ENCODE data around the gene ORC5.
A peak's percentile ranks its signal among the peaks of the same experiment; 100 is the strongest.
"Not testable (repeated sequence)": the region's sequence is repeated elsewhere in the genome, so short reads cannot be mapped to it uniquely, and the experiment has no call there.

ORC5 gene

DNA sequence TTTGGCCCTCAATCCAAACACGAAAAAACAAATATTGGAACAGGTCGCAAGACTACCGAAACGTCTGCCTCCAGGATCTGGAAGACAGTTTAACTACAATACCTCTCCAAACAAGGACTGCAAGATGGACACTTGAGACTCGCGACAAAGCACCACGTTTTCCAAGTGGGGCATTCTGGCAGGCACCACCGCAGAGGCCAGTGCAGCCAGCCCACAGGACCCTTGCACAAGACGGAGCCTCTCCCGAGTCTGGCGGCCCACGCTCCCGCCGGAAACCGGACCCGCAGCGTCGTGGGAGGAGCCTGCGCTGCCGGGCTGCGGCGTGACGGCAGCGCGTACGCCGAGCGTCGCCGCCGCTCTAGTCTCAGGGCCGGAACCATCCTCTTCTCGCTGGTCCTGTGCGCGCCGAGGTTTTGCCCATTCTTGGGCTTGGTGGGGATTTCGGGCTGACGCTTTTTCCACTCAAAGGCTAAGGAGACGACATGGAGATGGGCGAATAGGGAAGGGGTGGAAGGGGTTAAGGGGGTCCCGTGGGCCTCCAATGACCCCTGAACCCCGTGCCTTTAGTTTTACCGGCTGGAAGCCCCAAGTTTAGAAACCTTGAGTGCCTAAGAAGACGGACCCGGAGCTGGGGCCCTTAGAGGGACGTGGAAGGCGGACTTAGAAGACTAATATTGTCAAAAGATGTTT lies at the start of gene ORC5:
Gene ORC5, minus strand, starts transcription at position 283 of the 690 bp plus-strand sequence. Its CDS starts 109 bp downstream, at position 174.
- peak; percentile 57 for DNase-seq

DNA sequence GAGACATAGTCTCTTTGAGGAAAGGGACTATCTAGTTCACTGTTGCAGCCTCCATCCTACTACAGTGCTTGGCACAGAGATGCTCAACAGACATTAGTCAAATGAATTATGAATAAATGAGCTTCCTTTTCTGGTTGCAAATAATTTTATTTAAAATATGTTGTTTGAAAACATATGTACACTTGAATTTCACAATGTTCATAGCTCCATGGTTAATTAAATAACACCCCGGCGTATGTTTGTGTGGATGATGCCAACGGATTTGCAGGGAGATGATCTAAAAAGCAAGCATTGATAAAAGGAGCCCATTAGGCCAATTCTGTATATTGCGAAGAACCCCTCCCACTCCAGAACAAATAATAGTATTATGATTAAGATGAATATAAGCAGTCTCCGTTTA lies 47.8 kb upstream of the ORC5 start:
- no peak for DNase-seq

DNA sequence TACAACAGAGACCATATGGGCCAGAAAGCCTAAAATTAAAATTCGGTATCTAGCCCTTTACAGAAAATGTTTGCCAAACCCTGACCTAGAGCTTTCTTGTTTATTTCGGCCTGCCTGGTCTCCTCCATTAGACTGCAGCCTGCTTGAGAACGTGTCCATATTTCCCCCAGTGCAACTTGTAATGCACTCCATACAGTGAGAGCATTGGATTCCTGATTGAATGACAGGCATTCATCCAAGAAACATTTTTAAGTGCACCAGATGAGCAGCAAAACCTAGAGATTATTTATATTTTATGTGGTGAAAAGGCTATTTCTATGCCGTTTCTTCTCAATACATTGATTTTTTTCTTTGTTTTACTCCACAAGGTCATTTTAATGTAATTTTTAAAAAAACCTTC lies 47.4 kb upstream of the ORC5 start:
- no peak for DNase-seq

DNA sequence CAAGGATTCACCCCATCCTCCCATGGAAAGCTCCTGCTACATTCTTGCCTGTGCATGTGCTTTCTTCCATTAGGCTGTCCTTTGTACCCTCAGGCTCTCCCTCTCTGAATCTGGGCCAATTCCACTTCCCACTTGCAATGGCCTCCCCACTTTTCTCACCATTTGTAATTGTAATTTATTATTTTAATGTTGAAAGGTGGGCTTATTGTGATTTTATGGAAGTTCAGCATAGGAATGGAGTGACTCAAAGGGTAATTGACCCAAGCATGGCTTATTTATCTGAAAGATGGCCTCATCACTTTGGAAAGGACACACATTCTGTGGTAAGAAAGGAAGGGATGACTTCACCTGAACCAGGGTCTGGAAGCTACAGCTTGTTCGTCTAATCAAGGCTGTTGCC lies 46.9 kb upstream of the ORC5 start:
- DNase-seq: no peak

DNA sequence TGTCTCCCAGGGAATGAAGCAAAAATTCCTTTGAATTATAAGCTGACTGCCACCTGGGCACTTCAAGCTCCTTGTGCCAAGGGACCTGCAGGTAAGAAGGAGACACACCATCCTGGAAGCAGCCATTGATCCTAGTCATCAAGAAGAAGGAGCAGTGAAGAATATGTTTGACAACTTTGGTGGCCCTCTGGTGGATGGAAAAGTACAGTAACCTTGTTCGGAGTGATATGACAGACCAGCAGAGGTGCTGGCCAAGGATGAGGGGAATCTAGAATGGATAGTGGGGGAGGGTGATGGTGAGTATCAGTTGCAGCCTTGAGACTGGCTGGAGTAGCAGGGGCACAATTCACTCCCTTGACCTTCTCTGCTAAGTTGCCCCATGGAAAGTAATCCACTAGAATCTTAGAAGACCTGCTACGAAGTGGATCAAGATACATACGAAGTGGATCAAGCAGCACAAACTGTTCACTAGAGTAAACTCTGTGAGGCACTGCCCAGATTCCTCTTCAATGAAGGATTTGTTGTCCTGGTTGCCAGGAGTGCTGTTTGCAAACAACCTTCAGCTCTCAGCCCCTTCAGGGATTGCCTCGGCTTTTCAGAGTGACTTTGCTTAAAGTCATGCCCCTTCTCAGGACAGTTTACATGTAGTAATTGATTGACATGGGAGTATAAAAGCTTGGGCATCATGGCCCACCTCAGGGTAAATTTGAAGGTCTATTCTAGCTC lies 44.8 kb upstream of the ORC5 start:
- no peak for DNase-seq

DNA sequence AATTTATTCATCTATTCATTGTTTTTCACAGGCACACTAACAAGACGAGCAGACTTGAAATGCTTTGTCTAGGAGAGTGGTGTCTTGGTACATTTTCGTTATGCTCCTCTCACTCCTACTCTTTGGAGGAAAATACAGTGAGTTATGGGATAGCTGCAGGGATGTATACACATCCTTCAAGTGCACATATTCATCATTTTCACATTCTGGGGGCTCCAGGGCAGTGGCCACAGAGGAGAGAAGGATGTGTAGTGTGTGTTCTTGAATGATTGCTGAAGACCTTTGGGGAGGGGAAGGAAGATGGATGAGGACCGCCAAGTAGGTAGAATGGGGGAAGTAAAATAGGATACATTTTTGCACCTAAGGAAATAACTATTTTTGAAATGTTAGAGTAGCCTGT lies 34.8 kb upstream of the ORC5 start:
- DNase-seq: no peak

DNA sequence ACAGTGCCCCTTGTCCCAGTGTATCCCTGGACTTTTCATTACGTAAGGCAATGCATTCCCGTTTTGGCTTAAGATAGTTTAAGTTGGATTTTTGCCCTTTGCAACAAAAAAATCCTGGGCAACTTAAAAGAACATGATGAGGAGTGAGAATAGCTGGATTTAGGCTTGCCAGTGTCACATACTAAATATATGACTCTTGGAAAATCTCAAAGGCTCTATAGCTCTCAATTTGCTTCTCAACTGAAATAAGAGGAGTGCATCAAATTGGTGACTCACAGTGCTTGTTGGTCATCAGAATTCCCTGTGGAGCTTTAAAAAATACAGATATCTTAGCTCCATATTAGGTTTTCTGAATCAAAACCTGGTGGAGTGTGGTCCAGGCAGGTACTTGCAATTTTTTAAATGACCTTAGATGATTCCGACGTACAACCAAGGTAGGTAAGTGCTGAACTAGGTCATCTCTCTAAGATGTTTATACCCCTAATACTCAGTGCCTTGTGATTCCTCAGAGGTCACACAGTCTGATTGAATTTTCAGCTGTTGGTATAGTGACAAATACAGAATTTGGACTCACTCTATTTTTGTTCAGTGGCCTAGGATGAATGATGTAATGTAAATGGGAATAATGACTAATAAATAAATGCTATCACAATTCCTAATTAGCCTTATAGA lies 33.9 kb upstream of the ORC5 start:
- DNase-seq: no peak

DNA sequence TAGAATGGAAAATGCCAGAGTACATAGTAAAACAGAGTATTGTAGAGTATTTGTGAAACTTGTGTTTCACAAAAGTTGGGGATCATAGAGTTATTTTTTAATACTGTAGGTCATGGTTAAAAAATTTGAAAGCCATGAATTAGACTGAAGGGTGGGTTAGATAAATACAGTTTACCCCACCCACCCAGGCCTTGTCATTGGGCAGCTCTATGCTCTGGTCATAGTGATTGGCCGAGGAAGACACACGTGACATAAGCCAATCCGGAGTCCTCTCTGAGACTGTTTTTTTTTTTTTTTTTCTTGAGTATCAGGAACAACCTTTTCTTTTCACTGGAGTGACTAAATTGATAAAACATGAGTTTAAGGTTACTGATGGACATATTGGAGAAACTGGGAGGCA lies 33.3 kb upstream of the ORC5 start:
- no peak for DNase-seq

DNA sequence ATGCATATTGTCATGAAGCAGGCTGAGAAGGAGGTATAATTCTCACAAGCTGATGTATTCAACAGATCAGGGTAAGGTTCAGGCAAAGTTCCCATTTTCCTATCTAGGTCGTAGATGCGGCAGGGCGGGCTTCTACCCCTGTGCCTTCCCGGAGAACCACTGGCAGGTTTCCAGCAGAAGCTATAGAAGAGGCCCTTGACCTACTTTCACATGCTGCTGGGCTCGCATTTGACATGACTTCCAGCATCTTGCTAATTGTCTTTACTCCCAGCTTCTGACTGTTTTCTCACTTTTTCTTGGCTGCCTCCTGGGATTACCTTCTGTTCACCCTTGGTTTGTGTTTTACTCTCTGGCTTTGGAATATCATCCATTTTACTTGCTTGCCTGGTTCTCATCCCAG lies 32.6 kb upstream of the ORC5 start:
- DNase-seq: no peak

DNA sequence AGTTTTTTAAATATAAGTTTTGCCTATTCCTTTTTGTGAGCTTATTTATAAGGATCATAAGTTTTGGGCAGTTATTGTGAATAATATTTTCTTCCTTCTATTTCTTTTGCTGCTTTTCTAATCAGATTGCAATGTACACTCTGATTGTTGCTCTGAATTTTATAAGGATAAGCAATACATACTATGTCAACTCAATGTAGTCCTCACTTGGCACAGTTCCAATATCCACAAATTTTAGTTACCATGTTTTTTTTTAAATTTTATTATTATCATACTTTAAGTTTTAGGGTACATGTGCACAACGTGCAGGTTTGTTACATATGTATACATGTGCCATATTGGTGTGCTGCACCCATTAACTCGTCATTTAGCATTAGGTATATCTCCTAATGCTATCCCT lies 27.2 kb upstream of the ORC5 start:
- not testable (repeated sequence) for DNase-seq

DNA sequence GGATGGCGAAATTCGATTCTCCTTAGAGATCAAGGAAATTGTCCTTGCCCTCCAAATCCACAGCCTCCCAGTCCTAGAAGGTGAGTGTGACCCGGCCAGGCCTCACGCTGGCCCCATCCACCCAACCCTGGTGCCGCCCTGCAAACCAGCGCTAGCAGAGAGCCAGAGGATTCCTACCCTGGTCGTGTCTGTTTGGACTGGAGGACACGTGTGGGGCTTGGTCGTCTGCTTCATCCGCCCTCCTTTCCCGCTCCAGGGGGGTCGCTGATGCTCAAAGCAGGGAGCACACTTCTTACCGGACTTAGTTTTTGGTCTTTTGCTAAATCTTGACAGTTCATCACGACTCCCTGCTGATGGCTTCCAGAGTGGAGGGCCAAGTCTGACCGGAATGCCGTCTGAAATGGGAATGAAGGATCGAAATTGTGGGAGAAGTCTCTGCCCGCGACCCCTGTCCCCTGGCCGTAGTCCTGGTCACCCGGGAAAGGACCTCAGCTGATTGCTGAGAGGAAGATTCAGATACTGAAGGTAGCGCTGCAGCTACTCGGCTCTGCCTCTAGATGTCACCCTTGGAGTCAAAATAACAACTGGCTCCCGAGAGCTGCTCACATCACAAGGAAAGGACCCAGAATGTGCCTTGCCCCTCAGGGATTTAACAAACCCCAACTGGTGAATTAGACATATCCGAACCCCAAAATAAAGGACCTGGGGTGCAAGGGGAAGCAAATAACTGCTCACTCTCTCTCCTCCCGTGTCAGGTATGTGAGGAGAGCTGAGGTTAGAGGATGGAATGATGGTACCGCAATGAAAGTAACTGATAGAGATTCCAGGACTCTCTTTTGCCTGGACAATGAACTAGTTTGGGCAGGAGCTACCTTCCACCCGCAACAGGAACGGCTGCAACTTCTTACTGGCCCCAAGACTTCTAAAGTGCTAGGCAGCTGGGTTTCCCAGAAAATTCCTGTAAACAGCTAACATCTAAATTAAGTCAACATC lies 23.5 kb upstream of the ORC5 start:
- DNase-seq: peak; percentile 10

DNA sequence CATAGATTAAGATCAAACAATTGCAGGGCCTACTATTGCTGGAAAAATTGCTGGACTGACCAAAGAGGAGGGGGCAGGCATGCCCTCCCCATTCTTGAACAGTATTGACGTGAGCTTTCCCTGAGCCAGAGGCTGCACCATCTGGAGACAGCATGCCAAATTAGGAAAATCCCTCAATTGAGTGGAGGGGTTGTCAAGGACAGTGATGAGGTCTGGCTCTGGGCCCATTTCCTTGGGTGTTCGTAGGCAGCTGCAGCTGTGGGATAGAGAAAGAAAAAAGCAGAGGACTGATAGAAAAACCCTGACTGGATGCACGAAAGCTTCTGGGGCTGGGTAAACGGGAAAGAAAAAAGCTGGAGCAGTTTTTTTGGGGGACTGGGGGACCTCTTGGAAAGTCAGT lies 22.8 kb upstream of the ORC5 start:
- no peak for DNase-seq

DNA sequence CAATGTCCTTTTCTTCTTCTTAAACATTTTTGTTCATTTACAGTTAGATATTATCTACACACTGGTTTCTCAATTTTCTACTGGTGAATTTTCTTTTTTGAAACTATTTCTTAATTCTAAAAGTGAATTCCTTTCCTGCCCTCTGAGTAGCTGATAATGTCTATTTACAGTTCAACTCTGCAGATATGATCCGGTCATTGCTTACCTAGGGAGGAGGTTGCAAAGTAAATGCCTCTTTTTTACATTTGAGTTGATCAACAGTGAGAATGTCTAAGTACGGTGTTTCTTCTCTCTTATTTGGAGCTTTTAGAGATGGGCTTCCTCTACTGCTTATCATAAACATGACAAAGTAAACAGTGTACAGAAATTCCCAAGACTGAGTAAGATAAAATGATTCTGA lies 20.6 kb upstream of the ORC5 start:
- DNase-seq: no peak

DNA sequence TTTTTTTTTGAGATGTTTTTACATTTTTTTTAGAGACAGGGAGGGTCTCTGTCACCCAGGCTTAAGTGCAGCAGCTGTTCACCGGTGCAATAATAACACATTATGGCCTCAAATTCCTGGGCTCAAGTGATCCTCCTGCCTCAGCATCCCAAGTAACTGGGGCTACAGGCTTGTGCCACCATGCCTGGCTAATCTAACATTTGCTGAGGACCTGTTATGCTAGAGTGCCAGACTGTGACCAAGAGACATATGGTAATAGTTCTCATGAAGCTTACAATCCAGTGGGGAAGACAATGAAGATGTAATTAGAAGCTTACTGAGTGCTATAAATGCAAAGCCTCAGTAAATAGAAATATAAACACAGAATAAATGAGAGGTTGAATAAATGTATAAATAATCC lies 17.6 kb upstream of the ORC5 start:
- no peak for DNase-seq

DNA sequence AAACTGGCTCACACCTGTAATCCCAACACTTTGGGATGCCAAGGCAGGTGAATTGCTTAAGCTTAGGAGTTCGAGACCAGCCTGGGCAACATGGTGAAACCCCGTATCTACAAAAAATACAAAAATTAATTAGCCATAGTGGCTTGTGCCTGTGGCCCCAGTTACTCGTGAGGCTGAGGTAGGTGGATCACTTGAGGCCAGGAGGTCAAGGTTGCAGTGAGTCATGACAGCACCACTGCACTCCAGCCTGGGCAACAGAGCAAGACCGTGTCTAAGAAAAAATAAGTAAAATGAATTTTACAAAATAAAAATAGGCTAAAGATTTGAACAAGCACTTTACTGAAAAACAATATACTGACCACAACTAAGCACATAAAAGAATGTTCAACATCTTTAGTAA lies 9.8 kb upstream of the ORC5 start:
- DNase-seq: no peak

DNA sequence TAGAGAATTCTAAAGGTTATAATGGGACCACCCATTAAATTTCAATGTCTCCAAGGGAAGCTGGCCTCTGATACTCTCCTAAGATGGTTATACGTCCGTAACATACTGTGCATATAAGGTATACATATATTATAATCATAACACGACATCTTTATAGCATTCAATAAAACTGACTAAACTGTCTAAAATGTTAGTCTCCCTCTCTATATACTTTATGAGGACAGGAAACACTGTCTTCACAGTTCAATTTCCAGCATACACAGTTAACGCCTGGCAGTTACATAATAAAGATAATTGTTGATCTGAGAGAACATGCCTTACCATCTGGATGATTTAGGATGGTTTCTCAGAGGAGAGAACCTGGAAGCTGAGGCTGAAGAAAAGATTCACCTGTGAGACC lies 1.2 kb upstream of the ORC5 start:
- DNase-seq: no peak

DNA sequence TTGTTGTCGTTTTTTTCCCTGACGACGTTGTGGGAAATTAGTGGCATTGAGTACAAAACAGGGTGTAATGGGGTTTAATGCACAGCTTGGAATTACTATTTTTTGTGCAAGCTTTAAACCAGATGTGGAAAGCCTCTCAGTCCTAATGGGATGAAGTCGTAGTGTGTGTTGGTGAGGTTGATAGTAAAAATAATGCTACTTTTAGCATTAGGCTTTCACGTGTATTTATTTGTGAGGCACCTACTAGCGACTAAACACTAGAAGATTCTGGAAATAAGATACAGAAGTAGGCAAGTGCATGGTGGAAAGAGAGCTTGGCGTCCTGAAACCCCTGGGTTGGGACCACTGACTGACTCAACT lies 588 bp upstream of the ORC5 start:
- DNase-seq: no peak

DNA sequence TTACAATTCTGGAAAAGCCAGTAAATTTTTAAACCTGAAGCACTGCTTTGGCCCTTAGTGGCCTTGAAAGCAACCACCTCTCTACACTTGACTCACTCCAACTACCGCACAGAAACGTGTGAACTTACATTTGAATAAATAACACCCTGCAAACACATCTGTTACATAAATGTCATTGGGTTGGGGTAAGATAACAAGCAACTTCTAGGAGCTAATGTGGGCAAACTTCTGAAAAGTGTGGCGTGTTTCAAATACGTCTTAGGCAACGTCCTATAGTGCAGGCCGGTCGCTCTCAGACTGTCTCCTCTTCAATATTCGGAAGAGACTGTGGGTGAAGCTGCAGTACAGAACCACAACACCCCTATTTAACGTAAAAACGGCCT lies 474 bp downstream of the ORC5 start:
- no peak for DNase-seq

DNA sequence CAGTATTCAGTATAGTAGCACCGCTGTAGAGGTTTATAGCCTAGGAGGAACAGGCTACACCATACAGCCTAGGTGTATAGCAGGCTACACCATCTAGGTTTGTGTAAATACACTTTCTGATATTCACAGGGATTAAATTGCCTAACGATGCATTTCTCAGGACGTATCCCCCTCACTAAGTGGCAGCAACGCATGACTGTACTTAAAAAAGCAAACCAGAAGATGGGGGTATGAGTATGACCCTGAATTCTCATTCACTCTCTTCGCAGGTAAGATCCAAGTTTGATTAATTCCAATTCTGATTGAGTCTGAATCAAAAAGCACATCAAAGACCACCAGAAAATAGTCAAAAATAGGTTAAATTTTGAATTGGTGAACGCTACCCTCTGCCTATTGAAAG lies 972 bp downstream of the ORC5 start:
- no peak for DNase-seq

DNA sequence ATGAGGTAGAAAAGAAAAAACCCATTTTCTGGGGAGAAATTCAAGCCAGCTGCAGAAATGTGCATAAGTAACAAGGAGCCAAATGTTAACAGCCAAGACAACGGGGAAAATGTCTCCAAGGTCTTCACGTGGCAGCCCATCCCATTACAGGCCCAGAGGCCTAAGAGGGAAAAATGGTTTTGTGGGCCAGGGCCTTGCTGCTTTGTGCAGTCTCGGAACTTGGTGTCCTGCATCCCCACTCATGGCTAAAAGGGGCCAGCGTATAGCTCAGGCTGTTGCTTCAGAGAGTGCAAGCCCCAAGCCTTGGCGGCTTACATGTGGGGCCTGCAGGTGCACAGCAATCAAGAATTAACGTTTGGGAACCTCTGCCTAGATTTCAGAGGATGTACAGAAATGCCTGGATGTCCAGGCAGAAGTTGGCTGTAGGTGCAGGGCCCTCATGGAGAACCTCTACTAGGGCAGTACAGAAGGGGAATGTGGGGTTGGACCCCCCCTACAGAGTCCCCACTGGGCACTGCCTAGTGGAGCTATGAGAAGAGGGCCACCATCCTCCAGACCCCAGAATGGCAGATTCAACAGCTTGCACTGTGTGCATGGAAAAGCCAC lies 9.0 kb downstream of the ORC5 start:
- no peak for DNase-seq

DNA sequence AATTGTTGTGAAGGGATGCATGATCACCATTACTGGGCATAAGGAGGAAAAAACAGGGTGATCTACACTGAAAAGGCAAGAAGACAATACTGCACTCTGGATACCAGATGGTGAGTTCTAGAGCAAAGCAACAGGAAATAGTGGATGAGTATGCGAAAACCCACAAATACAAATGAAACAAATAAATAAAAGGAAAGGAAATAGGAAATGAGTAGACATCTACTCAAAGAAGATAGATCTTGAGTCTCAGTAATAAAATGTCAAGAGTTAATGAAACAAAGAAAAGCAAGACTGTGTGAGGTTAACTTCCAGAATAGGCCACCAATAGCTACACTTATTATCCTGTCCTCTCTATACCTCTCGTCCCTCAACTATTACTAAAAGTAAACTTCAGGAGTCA lies 11.7 kb downstream of the ORC5 start:
- no peak for DNase-seq

DNA sequence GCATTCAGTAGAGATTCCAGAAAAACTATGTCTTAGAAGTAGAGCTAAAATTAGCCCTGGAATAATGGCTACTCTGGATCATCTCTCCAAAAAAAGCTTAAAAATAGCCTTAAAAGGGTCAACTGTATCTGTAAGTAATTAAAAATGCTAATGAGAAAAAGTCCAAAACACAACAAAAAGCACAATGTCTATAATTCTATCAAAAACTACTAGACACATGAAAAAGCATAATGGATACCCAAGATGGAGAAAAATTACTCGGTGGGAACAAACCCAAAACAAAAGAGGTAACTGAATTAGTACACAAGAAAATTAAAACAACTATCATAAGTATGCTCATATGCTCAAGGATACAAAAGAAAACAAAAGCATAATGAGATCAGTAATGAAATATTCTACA lies 15.4 kb downstream of the ORC5 start:
- no peak for DNase-seq

DNA sequence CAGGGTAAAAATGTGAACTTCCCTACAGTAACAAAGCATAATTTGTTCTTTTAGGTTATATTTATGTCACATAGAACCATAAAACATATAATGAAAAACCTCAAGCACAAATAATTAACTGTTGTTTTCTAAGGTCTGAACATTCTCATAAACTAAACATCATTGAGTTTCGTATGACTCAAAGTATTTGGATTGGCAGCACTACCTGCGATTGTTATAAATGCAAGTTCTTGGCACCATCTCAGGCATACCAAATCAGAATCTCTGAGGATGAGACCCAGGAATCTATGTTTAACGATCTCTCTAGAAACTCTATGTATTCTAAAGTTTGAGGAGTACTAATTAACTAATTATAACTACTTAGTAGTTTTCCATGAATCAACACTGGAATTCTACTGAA lies 22.5 kb downstream of the ORC5 start:
- no peak for DNase-seq
